GM18907 (cell line): Measurements from ENCODE around the gene SLC22A2.

Source experiments
- ATAC-seq: cut with Tn5 transposase; IDR thresholded peaks from one replicate; pipeline ENCODE4 v1.9.1; 2021; ENCODE audit warnings: mild to moderate bottlenecking, moderate library complexity; ENCODE audit not compliant: unreplicated experiment

SLC22A2 gene

GRCh38 chr6:160218810-160219209 lies 39.8 kb downstream of the SLC22A2 start:
- no peak for ATAC-seq

GRCh38 chr6:160217863-160218262 lies 40.8 kb downstream of the SLC22A2 start:
- no peak for ATAC-seq

- ATAC-seq, result no peak
Observed at GRCh38 chr6:160217073-160217472, 41.5 kb downstream of the SLC22A2 start.

- ATAC-seq, result no peak
Observed at GRCh38 chr6:160215232-160215631, 43.4 kb downstream of the SLC22A2 start.

- ATAC-seq, result no peak
Observed at GRCh38 chr6:160207618-160208017, 51.0 kb downstream of the SLC22A2 start.

- no peak for ATAC-seq
Observed at GRCh38 chr6:160204710-160205109, 53.9 kb downstream of the SLC22A2 start.

- no peak for ATAC-seq
Observed at GRCh38 chr6:160203953-160204352, 54.7 kb downstream of the SLC22A2 start.

GRCh38 chr6:160203522-160203921 lies 55.1 kb downstream of the SLC22A2 start:
- no peak for ATAC-seq

- ATAC-seq, result no peak
Observed at GRCh38 chr6:160203076-160203475, 55.5 kb downstream of the SLC22A2 start.

- ATAC-seq, result no peak
Observed at GRCh38 chr6:160202411-160202810, 56.2 kb downstream of the SLC22A2 start.

GRCh38 chr6:160201061-160201460 lies 57.6 kb downstream of the SLC22A2 start:
- ATAC-seq, result no peak

GRCh38 chr6:160198606-160199211 lies 59.9 kb downstream of the SLC22A2 start:
- ATAC-seq, result peak; percentile 98

- ATAC-seq, result no peak
Observed at GRCh38 chr6:160197662-160198061, 61.0 kb downstream of the SLC22A2 start.

GRCh38 chr6:160194808-160195207 lies 63.8 kb downstream of the SLC22A2 start:
- no peak for ATAC-seq

GRCh38 chr6:160192840-160193239 lies 65.8 kb downstream of the SLC22A2 start:
- ATAC-seq, result no peak

- no peak for ATAC-seq
Observed at GRCh38 chr6:160190973-160191372, 67.6 kb downstream of the SLC22A2 start.

- no peak for ATAC-seq
Observed at GRCh38 chr6:160190081-160190480, 68.5 kb downstream of the SLC22A2 start.

GRCh38 chr6:160188773-160189172 lies 69.8 kb downstream of the SLC22A2 start:
- no peak for ATAC-seq

GRCh38 chr6:160180706-160181105 lies 77.9 kb downstream of the SLC22A2 start:
- no peak for ATAC-seq

GRCh38 chr6:160178271-160178670 lies 80.3 kb downstream of the SLC22A2 start:
- no peak for ATAC-seq

- no peak for ATAC-seq
Observed at GRCh38 chr6:160177220-160177619, 81.4 kb downstream of the SLC22A2 start.

GRCh38 chr6:160174681-160175080 lies 83.9 kb downstream of the SLC22A2 start:
- ATAC-seq, result no peak

- no peak for ATAC-seq
Observed at GRCh38 chr6:160173806-160174527, 84.7 kb downstream of the SLC22A2 start.
